ENCODE measurements around the gene DAPK3. TPM values are rescaled to one million over a fixed set of nuclear protein-coding genes. Genes with fewer than 3 reads are reported as not detected.
"Not testable (repeated sequence)": the region's sequence is repeated elsewhere in the genome, so short reads cannot be mapped to it uniquely, and the experiment has no call there.

The DAPK3 gene
- total RNA-seq, 1 donor from 2014 or later: 106 TPM

DNA sequence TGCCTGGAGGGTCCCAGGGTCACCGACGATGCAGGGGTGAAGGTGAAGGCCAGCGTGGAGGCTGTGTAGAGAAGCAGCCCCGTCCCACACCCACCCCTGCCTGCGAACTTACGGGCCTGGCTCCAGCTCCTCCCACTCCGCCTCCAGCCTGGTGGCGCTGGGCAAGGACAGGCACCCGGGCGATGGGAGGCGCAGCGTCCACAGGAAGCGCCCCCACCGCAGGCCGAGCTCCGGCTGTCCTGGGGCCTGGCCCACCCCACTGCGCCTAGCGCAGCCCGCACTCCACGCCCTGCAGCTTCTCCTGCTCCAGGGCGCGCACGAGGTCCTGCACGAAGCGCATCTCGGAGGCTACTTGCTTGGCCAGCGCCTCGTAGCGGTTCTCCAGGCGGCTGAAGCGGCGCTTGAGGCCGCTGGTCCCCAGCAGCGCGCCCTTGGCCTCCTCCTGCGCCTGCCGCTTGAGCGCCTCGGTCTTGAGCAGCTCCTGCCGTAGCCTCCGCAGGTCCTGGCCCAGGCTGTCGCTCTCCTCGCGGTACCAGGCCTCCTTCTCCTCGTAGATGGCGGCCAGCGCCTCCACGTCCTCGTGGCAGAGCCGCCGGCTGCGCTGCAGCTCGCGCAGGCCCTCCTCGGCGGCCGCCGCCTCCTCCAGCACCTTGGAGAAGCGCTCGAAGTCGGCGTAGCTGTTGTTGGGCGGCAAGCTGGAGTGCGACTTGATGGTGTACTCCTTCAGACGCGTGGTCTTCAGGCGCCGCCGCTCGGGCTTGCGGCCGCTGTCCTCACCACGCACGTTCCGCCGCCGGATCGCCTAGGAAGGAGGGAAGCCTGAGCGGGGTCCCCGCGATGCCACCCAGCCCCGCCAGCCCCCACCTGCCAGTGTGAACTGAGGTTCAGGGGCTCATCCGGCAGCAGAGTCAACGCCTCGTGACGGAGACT lies 11.8 kb downstream of the DAPK3 start:
- H3K36me3 Mint-ChIP-seq (ENCODE audit: insufficient read depth): peaks cover 7% of the 10 kb centered on the region
- no peak overlapping the region for H3K27ac Mint-ChIP-seq
- no peak for DNase-seq (ENCODE audit: low spot score, unreplicated experiment)
- TF ChIP-seq CTCF (IDR thresholded peaks at IDR 0.05; ENCODE audit: unreplicated experiment): no peak
- no peaks in the 10 kb centered on the region for H3K27me3 Mint-ChIP-seq
- H3K9me3 Mint-ChIP-seq (ENCODE audit: low read depth): no peaks in the 10 kb centered on the region
- no peak overlapping the region for H3K4me3 Mint-ChIP-seq (ENCODE audit: low read depth)
- no peaks in the 10 kb centered on the region for H3K4me1 Mint-ChIP-seq (ENCODE audit: low read depth)

- Mint-ChIP-seq H3K27me3 (no peaks in the 10 kb centered on the region), H3K4me3 (ENCODE audit: low read depth) (no peak overlapping the region), H3K36me3 (ENCODE audit: insufficient read depth) (peaks cover 3% of the 10 kb centered on the region), H3K27ac (no peak overlapping the region), H3K4me1 (ENCODE audit: low read depth) (no peaks in the 10 kb centered on the region), H3K9me3 (ENCODE audit: low read depth) (no peaks in the 10 kb centered on the region)
- no peak for DNase-seq (ENCODE audit: low spot score, unreplicated experiment)
- TF ChIP-seq CTCF (IDR thresholded peaks at IDR 0.05; ENCODE audit: unreplicated experiment): no peak
These were observed 15.2 kb downstream of the DAPK3 start for GRCh38 chr19:3955688-3956087.

DNA sequence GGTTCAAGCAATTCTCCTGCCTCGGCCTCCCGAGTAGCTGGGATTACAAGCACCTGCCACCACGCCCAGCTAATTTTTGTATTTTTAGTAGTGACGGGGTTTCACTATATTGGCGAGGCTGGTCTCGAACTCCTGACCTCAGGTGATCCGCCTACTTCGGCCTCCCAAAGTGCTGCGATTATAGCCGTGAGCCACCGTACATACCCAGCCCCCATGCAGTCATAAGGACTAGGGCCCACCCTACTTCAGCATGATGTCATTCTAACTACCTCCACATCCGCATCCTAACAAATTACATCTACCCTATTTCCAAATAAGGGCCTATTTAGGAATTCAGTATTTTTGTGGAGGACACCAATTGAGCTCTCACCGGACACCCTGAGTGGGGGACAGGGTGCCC lies 15.6 kb downstream of the DAPK3 start:
- not testable (repeated sequence) for DNase-seq (ENCODE audit: low spot score, unreplicated experiment); H3K27me3 Mint-ChIP-seq

GRCh38 chr19:3954107-3954506 lies 16.8 kb downstream of the DAPK3 start:
- H3K4me3 Mint-ChIP-seq (ENCODE audit: low read depth): no peak overlapping the region
- no peak overlapping the region for H3K27ac Mint-ChIP-seq
- H3K27me3 Mint-ChIP-seq: no peaks in the 10 kb centered on the region
- H3K9me3 Mint-ChIP-seq (ENCODE audit: low read depth): no peaks in the 10 kb centered on the region
- peaks cover 3% of the 10 kb centered on the region for H3K36me3 Mint-ChIP-seq (ENCODE audit: insufficient read depth)
- no peaks in the 10 kb centered on the region for H3K4me1 Mint-ChIP-seq (ENCODE audit: low read depth)
- TF ChIP-seq CTCF (IDR thresholded peaks at IDR 0.05; ENCODE audit: unreplicated experiment): no peak
- DNase-seq (ENCODE audit: low spot score, unreplicated experiment): no peak

More for the DNA sequence above, 15.6 kb downstream of the DAPK3 start:
- not testable (repeated sequence) for H3K4me3 Mint-ChIP-seq (ENCODE audit: low read depth); H3K9me3 Mint-ChIP-seq (ENCODE audit: low read depth); H3K4me1 Mint-ChIP-seq (ENCODE audit: low read depth); H3K36me3 Mint-ChIP-seq (ENCODE audit: insufficient read depth)
- H3K27ac Mint-ChIP-seq: peak overlapping the region; percentile 41

GRCh38 chr19:3952755-3953276 lies 18.1 kb downstream of the DAPK3 start:
- H3K27me3 Mint-ChIP-seq; DNase-seq (ENCODE audit: low spot score, unreplicated experiment); H3K4me3 Mint-ChIP-seq (ENCODE audit: low read depth); H3K36me3 Mint-ChIP-seq (ENCODE audit: insufficient read depth); H3K9me3 Mint-ChIP-seq (ENCODE audit: low read depth); H3K4me1 Mint-ChIP-seq (ENCODE audit: low read depth): not testable (repeated sequence)
- H3K27ac Mint-ChIP-seq: peak overlapping the region; percentile 38

DNA sequence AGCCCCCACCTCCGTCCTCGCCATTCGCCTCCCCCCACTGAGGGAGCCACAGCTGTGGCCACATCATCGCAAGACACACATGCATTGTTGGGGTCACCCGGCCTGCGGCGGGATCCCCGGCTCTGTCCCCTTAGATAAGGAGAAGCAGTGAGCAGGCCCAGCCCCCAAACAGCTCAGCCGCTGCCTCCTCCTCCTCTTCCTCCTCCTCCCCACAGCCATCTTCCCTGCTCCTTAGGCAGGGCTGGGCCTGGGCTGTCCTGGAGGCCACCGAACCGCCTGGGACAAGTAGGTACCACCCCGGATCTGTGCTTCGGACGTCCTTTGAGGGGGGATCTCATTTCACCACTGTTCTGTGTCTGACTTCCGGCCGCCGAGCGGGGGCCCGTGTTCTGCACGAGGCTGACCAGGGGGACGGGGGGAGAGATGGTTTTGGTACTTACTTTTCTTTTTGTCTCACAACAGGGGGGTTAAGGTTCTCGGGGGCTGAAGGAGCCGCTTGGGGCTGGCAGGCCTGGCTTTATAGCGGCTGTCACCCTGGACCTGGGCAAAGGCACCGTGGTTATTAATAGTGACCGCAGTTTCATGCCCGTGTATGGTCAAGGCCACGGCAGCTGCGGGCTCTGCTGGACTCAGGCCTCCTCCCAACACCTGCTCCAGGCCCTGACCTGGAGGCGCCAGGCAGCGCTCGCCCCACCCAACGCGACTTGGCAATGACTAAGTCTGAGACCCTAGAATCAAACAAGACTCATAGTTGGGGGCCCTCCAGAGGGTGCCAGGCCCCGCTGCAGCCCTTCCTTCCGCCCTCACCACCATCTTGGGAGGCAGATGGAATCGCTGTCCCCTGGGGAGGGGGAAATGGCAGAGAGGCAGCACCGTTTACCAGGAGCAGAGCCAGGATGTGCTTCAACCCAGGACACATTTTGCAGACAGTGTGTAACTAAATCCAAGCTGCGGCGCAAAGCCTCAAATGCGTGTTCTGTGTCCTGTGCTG lies 19.7 kb downstream of the DAPK3 start:
- no peak overlapping the region for H3K27ac Mint-ChIP-seq
- DNase-seq (ENCODE audit: low spot score, unreplicated experiment): no peak
- H3K4me1 Mint-ChIP-seq (ENCODE audit: low read depth): no peaks in the 10 kb centered on the region
- no peaks in the 10 kb centered on the region for H3K27me3 Mint-ChIP-seq
- no peak for TF ChIP-seq CTCF (IDR thresholded peaks at IDR 0.05; ENCODE audit: unreplicated experiment)
- H3K4me3 Mint-ChIP-seq (ENCODE audit: low read depth): no peak overlapping the region
- no peaks in the 10 kb centered on the region for H3K9me3 Mint-ChIP-seq (ENCODE audit: low read depth)
- peaks cover 1% of the 10 kb centered on the region for H3K36me3 Mint-ChIP-seq (ENCODE audit: insufficient read depth)

Data from progenitor cell of endocrine pancreas (in vitro differentiated cells).